IMR-90 (cell line): ENCODE results near the gene ACTMAP. TPM values are rescaled to one million over a fixed set of nuclear protein-coding genes. Genes with fewer than 3 reads are reported as not detected.
A peak's percentile ranks its signal among the peaks of the same experiment; 100 is the strongest.

Source experiments
- BHLHE40 ChIP-seq: fragments of 150-350 bp; IDR thresholded peaks from 2 replicates; pipeline ENCODE4 v1.6.1; 2016; ENCODE audit warnings: mild to moderate bottlenecking, low read depth, low read length
- CEBPB ChIP-seq: IDR thresholded peaks from 2 replicates; pipeline ENCODE4 v1.6.1; 2012; ENCODE audit warnings: low read depth, low read length, improper control_type of control experiment
- CHD1 ChIP-seq: IDR thresholded peaks from 2 replicates; pipeline ENCODE4 v1.6.1; 2012; ENCODE audit warnings: low read depth, low read length, improper control_type of control experiment
- FOS ChIP-seq: fragments of 150-350 bp; IDR thresholded peaks from 2 replicates; pipeline ENCODE4 v1.6.1; 2016; ENCODE audit warnings: low read depth, low read length
- MAFK ChIP-seq: IDR thresholded peaks from 2 replicates; pipeline ENCODE4 v1.6.1; 2012; ENCODE audit warnings: low read depth, low read length, improper control_type of control experiment
- MAZ ChIP-seq: IDR thresholded peaks from 2 replicates; pipeline ENCODE4 v1.6.1; 2012; ENCODE audit warnings: low read depth, mild to moderate bottlenecking, low read length, improper control_type of control experiment, moderate library complexity, borderline replicate concordance
- RAD21 ChIP-seq: IDR thresholded peaks from 2 replicates; pipeline ENCODE4 v1.6.1; 2012; ENCODE audit warnings: low read length, improper control_type of control experiment
- RFX5 ChIP-seq: IDR thresholded peaks from 2 replicates; pipeline ENCODE4 v1.8.0; 2012; ENCODE audit warnings: low read depth, mild to moderate bottlenecking, low read length, moderate library complexity
- polyA plus RNA-seq, 3 experiments: library from polyadenylated mRNA; depleted of rRNA; stranded (reverse); fragments of >200 nt; gene quantifications; 2 replicates each; pipeline ENCODE4 v1.2.3, GENCODE V29; 2012; ENCODE audit warnings: low replicate concordance in 1 of 3
- total RNA-seq: library from RNA; depleted of rRNA; stranded (reverse); fragments of >200 nt; gene quantifications from 2 replicates; pipeline ENCODE4 v1.2.3, GENCODE V29; 2012

The ACTMAP gene
- total and polyA plus RNA-seq, 2 of the 4 experiments (the other 2 are of a cell fraction), result 0.54 to 5.4 TPM

GRCh38 chr19:40750058-40750873 is at the start of gene ACTMAP (continued):
- 0 out of 2 replicates have a peak, but pooled peaks have one; percentile 10 for TF ChIP-seq CEBPB
- no peak for TF ChIP-seq RAD21
- TF ChIP-seq RFX5, result peak; percentile 94
- 0 out of 2 replicates have a peak, but pooled peaks have one; percentile 86 for TF ChIP-seq CHD1
- no peak for TF ChIP-seq MAFK
- TF ChIP-seq FOS, result peak; percentile 70; the same call in 1 of the 2 replicates
- peak; percentile 92 for TF ChIP-seq MAZ
- TF ChIP-seq BHLHE40, result peak; percentile 79
